Measurements from ENCODE around the gene CHKA. TPM values are rescaled to one million over a fixed set of nuclear protein-coding genes. Genes with fewer than 3 reads are reported as not detected.

Gene CHKA
- total and polyA plus RNA-seq, 4 donors: 58.5 to 112 (median 77.1) TPM

DNA sequence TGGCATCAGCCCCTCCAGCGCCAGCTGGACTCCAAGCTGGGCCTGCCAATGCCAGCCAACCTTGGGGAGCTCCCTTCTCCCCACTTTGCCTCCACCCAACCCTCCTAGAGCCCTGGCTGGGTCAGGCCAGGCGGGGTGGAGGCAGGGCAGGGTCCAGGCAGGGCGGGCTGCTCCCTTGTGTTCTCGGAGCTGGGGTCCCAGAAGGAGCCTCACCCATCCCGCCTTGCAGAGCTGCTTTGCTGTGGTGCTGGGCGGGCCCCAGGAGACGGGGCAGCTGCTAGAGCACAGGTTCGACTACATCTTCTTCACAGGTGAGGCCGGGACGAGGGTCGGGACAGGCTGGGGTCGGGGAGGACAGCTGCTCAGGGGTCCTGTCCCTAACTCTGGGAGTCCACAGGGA lies 101.7 kb downstream of the CHKA start:
- WGBS (ENCODE audit: insufficient coverage): 91% methylated on average over 12 of the region's 12 CpGs
- DNase-seq (ENCODE audit: low read depth in 4 of 6, low spot score in 6 of 6): no peak
- Histone ChIP-seq H3K36me3 (ENCODE audit: control insufficient read depth, insufficient read depth, low read length) (peaks cover 4% of the 10 kb centered on the region), H3K4me3 (ENCODE audit: low read depth, low read length) (no peak overlapping the region), H3K9me3 (ENCODE audit: control insufficient read depth, insufficient read depth, low read length) (no peaks in the 10 kb centered on the region), H3K4me1 (ENCODE audit: control insufficient read depth, insufficient read depth, low read length) (peaks cover 40% of the 10 kb centered on the region), H3K27ac (ENCODE audit: low read depth, low read length) (no peak overlapping the region), H3K27me3 (ENCODE audit: control insufficient read depth, insufficient read depth, low read length) (no peaks in the 10 kb centered on the region)

DNA sequence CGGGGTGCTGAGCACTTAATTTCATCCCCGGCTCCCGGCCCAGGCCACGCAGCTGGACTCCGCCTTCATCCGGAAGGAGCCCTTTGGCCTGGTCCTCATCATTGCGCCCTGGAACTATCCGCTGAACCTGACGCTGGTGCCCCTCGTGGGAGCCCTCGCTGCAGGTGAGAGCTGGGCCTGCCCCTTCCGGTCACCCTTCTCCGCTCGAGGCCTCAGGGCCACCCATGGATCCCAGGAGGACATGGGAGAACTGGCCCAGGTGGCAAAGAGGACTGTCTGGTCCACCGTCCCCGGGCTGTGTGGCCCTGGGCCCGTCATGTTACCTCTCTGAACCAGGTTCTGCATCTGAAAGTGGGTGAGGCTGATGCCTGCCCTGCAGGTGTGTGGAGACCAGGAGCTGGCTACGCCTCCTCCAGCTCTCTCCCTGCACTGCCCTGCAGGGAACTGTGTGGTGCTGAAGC lies 102.4 kb downstream of the CHKA start:
- Histone ChIP-seq H3K9me3 (ENCODE audit: control insufficient read depth, insufficient read depth, low read length) (no peaks in the 10 kb centered on the region), H3K36me3 (ENCODE audit: control insufficient read depth, insufficient read depth, low read length) (peaks cover 5% of the 10 kb centered on the region)

GRCh38 chr11:68017980-68018729 lies 103.0 kb downstream of the CHKA start:
- H3K4me1 ChIP-seq (ENCODE audit: control insufficient read depth, insufficient read depth, low read length): peaks cover 53% of the 10 kb centered on the region
- H3K9me3 ChIP-seq (ENCODE audit: control insufficient read depth, insufficient read depth, low read length): no peaks in the 10 kb centered on the region
- 81% methylated on average over 25 of the region's 27 CpGs for WGBS (ENCODE audit: insufficient coverage)
- H3K27me3 ChIP-seq (ENCODE audit: control insufficient read depth, insufficient read depth, low read length): no peaks in the 10 kb centered on the region
- H3K4me3 ChIP-seq (ENCODE audit: low read depth, low read length): no peak overlapping the region
- H3K36me3 ChIP-seq (ENCODE audit: control insufficient read depth, insufficient read depth, low read length): peaks cover 6% of the 10 kb centered on the region
- H3K27ac ChIP-seq (ENCODE audit: low read depth, low read length): no peak overlapping the region
- no peak for DNase-seq (ENCODE audit: low read depth in 4 of 6, low spot score in 6 of 6)

More for the DNA sequence above, 102.4 kb downstream of the CHKA start:
- Histone ChIP-seq H3K4me3 (ENCODE audit: low read depth, low read length) (no peak overlapping the region), H3K27me3 (ENCODE audit: control insufficient read depth, insufficient read depth, low read length) (no peaks in the 10 kb centered on the region), H3K4me1 (ENCODE audit: control insufficient read depth, insufficient read depth, low read length) (peaks cover 47% of the 10 kb centered on the region), H3K27ac (ENCODE audit: low read depth, low read length) (no peak overlapping the region)
- DNase-seq (ENCODE audit: low read depth in 4 of 6, low spot score in 6 of 6): no peak
- 94% methylated on average over 18 of the region's 18 CpGs for WGBS (ENCODE audit: insufficient coverage)

DNA sequence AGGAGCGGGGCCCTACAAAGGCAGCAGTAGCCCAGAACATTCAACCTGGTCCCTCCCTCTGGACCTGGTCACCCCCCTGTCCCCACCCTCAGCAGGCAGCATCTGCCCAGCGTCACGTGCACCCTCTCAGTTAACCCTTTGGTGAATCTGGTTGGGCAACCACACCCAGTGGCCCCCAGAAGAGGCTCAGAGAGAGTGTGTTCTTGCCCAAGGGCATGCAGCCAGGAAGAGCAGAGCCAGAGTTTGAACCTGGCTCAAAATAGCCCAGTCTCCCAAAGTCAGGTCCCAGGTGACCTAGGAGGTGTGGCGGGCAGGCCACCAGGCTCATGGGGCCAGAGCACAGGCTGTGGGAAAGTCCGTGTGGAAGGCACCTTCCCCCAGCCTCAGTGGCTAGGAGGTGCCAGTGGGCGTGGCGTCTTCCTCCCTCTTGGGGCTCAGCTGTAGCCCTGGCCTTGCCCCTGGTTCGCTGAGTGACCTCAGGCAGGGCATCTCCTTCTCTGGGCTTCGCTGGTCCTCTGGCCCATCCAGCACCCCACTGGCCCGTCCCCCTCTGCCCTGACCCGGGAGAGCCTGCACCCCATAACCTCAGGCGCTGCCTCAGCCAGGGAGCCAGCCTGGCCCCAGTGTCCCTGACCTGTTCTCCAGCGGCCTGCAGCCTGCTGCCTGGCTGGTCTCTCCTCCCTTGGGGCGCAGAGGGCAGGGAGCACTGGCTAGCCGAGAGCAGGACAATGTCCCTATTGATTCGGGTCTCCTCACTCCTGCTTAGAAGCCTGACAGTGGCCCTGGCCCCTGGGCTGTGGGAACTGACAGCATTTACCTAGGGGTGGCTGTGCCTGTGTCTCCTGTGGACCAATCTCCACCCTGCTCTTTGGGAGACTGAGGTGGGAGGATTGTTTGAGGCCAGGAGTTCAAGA lies 104.0 kb downstream of the CHKA start:
- no peak for DNase-seq (ENCODE audit: low read depth in 4 of 6, low spot score in 6 of 6)
- Histone ChIP-seq H3K4me1 (ENCODE audit: control insufficient read depth, insufficient read depth, low read length) (peaks cover 63% of the 10 kb centered on the region), H3K27me3 (ENCODE audit: control insufficient read depth, insufficient read depth, low read length) (no peaks in the 10 kb centered on the region), H3K4me3 (ENCODE audit: low read depth, low read length) (no peak overlapping the region), H3K36me3 (ENCODE audit: control insufficient read depth, insufficient read depth, low read length) (peaks cover 6% of the 10 kb centered on the region), H3K9me3 (ENCODE audit: control insufficient read depth, insufficient read depth, low read length) (no peaks in the 10 kb centered on the region), H3K27ac (ENCODE audit: low read depth, low read length) (no peak overlapping the region)
- 59% methylated on average over 15 of the region's 16 CpGs for WGBS (ENCODE audit: insufficient coverage)

DNA sequence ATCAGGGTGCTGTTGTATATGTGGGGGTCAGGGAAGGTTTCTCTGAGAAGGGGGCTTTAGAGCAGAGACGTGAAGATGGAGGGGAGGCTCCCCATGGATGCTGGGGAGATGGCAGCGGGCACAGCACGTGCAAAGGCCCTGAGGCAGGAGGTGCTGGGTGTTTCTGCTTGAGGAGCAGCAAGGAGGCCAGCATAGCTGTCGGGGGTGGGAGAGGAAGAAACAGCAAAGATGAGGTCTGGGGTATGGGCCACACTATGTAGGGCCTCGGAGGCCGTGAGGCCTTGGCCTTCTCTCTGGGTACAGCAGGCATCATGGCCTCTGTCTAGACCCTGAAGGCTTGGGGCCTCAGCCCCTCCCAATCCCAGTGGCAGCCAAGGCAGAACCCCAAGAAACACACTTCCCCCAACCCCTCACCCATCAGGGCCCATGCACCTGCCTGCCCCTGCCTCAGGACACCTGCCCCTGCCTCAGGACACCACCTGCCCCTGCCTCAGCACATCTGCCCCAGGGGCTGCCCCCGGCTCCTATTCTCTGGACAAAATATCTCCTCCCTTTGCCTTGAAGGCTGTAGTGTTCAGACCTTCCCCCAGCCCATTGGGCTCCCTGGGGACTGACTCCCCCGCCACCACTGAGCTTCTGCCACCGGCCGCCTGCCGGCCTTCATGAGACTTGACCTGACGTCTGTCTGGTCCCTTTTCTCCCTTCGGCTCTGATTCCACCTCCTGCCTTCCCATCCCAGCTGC lies 104.9 kb downstream of the CHKA start:
- WGBS (ENCODE audit: insufficient coverage): 65% methylated on average over 13 of the region's 13 CpGs
- H3K9me3 ChIP-seq (ENCODE audit: control insufficient read depth, insufficient read depth, low read length): no peaks in the 10 kb centered on the region
- H3K4me1 ChIP-seq (ENCODE audit: control insufficient read depth, insufficient read depth, low read length): peaks cover 70% of the 10 kb centered on the region
- H3K4me3 ChIP-seq (ENCODE audit: low read depth, low read length): no peak overlapping the region
- no peak overlapping the region for H3K27ac ChIP-seq (ENCODE audit: low read depth, low read length)
- H3K36me3 ChIP-seq (ENCODE audit: control insufficient read depth, insufficient read depth, low read length): peaks cover 2% of the 10 kb centered on the region
- no peak for DNase-seq (ENCODE audit: low read depth in 4 of 6, low spot score in 6 of 6)
- H3K27me3 ChIP-seq (ENCODE audit: control insufficient read depth, insufficient read depth, low read length): no peaks in the 10 kb centered on the region

GRCh38 chr11:68015467-68015866 lies 105.7 kb downstream of the CHKA start:
- Histone ChIP-seq H3K27me3 (ENCODE audit: control insufficient read depth, insufficient read depth, low read length) (no peaks in the 10 kb centered on the region), H3K4me1 (ENCODE audit: control insufficient read depth, insufficient read depth, low read length) (peaks cover 71% of the 10 kb centered on the region), H3K4me3 (ENCODE audit: low read depth, low read length) (no peak overlapping the region), H3K36me3 (ENCODE audit: control insufficient read depth, insufficient read depth, low read length) (peaks cover 2% of the 10 kb centered on the region), H3K9me3 (ENCODE audit: control insufficient read depth, insufficient read depth, low read length) (no peaks in the 10 kb centered on the region), H3K27ac (ENCODE audit: low read depth, low read length) (no peak overlapping the region)
- DNase-seq (ENCODE audit: low read depth in 4 of 6, low spot score in 6 of 6): no peak
- WGBS (ENCODE audit: insufficient coverage): 95% methylated on average over 7 of the region's 8 CpGs

GRCh38 chr11:68014947-68015447 lies 106.2 kb downstream of the CHKA start:
- Histone ChIP-seq H3K4me3 (ENCODE audit: low read depth, low read length) (no peak overlapping the region), H3K27ac (ENCODE audit: low read depth, low read length) (no peak overlapping the region), H3K27me3 (ENCODE audit: control insufficient read depth, insufficient read depth, low read length) (no peaks in the 10 kb centered on the region), H3K9me3 (ENCODE audit: control insufficient read depth, insufficient read depth, low read length) (no peaks in the 10 kb centered on the region), H3K4me1 (ENCODE audit: control insufficient read depth, insufficient read depth, low read length) (peaks cover 73% of the 10 kb centered on the region), H3K36me3 (ENCODE audit: control insufficient read depth, insufficient read depth, low read length) (peaks cover 2% of the 10 kb centered on the region)
- no peak for DNase-seq (ENCODE audit: low read depth in 4 of 6, low spot score in 6 of 6)
- WGBS (ENCODE audit: insufficient coverage): 92% methylated on average over 19 of the region's 19 CpGs

GRCh38 chr11:68014157-68014946 lies 106.8 kb downstream of the CHKA start:
- Histone ChIP-seq H3K27ac (ENCODE audit: low read depth, low read length) (no peak overlapping the region), H3K9me3 (ENCODE audit: control insufficient read depth, insufficient read depth, low read length) (no peaks in the 10 kb centered on the region), H3K36me3 (ENCODE audit: control insufficient read depth, insufficient read depth, low read length) (peaks cover 2% of the 10 kb centered on the region), H3K4me1 (ENCODE audit: control insufficient read depth, insufficient read depth, low read length) (peaks cover 80% of the 10 kb centered on the region), H3K4me3 (ENCODE audit: low read depth, low read length) (no peak overlapping the region), H3K27me3 (ENCODE audit: control insufficient read depth, insufficient read depth, low read length) (no peaks in the 10 kb centered on the region)
- 59% methylated on average over 9 of the region's 16 CpGs for WGBS (ENCODE audit: insufficient coverage)
- DNase-seq (ENCODE audit: low read depth in 4 of 6, low spot score in 6 of 6): no peak

Data from spinal cord (tissue), 10 donors.